Panc1 (cell line): ENCODE results near the gene CAMK2B. TPM values are rescaled to one million over a fixed set of nuclear protein-coding genes. Genes with fewer than 3 reads are reported as not detected.

Experiments
- ATAC-seq: fragments of 200-7000 bp; cut with Tn5 transposase; 2 replicates; pipeline ENCODE4 v1.9.1; 2020; ENCODE audit warnings: mild to moderate bottlenecking, moderate library complexity
- BruUV-seq: library from RNA; stranded (reverse); fragments of 400-500 nt; replicated peaks from 2 replicates; lab custom pipeline; 2021; lab: Mats Ljungman, UMichigan
- CTCF ChIA-PET: fragments of 300-600 bp; sonication (Branson Sonifier 250); formaldehyde crosslinking; loops from one replicate; lab custom pipeline; 2022; ENCODE audit warnings: antibody characterized with exemption; lab: Charles Lee
- POLR2A ChIA-PET: fragments of 300-600 bp; sonication (Branson Sonifier 250); formaldehyde crosslinking; loops from one replicate; lab custom pipeline; 2022; ENCODE audit warnings: antibody characterized with exemption; lab: Charles Lee
- DNase-seq: peaks from one replicate; pipeline ENCODE4 v3.0.0-alpha.2; 2010; ENCODE audit warnings: low read depth, low spot score
- H3K27ac ChIP-seq: 2 replicates; pipeline ENCODE4 v1.5.1; 2011; ENCODE audit warnings: mild to moderate bottlenecking, low read length, inconsistent platforms
- H3K27me3 ChIP-seq: fragments of 200-500 bp; sonication (Bioruptor generic); 2 replicates; pipeline ENCODE4 v1.6.0; 2014; ENCODE audit warnings: low read length, inconsistent platforms; ENCODE audit not compliant: control insufficient read depth, insufficient read depth
- H3K36me3 ChIP-seq: fragments of 200-500 bp; sonication (Bioruptor generic); 2 replicates; pipeline ENCODE4 v1.5.1; 2014; ENCODE audit warnings: inconsistent platforms, mild to moderate bottlenecking, low read length, moderate library complexity; ENCODE audit not compliant: control insufficient read depth, insufficient read depth
- H3K4me1 ChIP-seq: 2 replicates; pipeline ENCODE4 v1.5.1; 2011; ENCODE audit warnings: inconsistent platforms, mild to moderate bottlenecking, low read length, moderate library complexity; ENCODE audit not compliant: control insufficient read depth, insufficient read depth
- H3K4me3 ChIP-seq, 2 experiments: 2 replicates each; pipeline ENCODE4 v1.5.1; 2011 to 2012; ENCODE audit warnings: low read depth in 2 of 2, low read length in 2 of 2, mild to moderate bottlenecking in 2 of 2, inconsistent platforms in 1 of 2, moderate library complexity in 1 of 2
- H3K9me3 ChIP-seq: fragments of 200-500 bp; sonication (Bioruptor generic); 2 replicates; pipeline ENCODE4 v1.5.1; 2014; ENCODE audit warnings: low read depth, mild to moderate bottlenecking, inconsistent platforms, low read length, moderate library complexity; ENCODE audit not compliant: control insufficient read depth, insufficient read depth
- CTCF ChIP-seq: fragments of 450-650 bp; IDR thresholded peaks from 2 replicates; pipeline ENCODE4 v1.5.1; 2017; ENCODE audit warnings: mild to moderate bottlenecking
- POLR2AphosphoS5 ChIP-seq: IDR thresholded peaks from 2 replicates; pipeline ENCODE4 v1.6.1; 2012; ENCODE audit warnings: mild to moderate bottlenecking, low read depth, low read length, moderate library complexity
- REST ChIP-seq, 2 experiments: IDR thresholded peaks; 2 replicates each; pipeline ENCODE4 v1.6.1; 2011 to 2012; ENCODE audit warnings: low read depth in 2 of 2, control low read depth in 1 of 2, low read length in 1 of 2, mild to moderate bottlenecking in 1 of 2, moderate library complexity in 1 of 2; ENCODE audit not compliant: insufficient read depth in 1 of 2
- SIN3A ChIP-seq: IDR thresholded peaks from 2 replicates; pipeline ENCODE4 v1.6.1; 2012; ENCODE audit warnings: low read depth, mild to moderate bottlenecking, low read length, moderate library complexity, borderline replicate concordance; ENCODE audit not compliant: insufficient read depth
- TCF7L2 ChIP-seq: IDR thresholded peaks from 2 replicates; pipeline ENCODE4 v1.6.1; 2011; ENCODE audit warnings: mild to moderate bottlenecking, low read depth, low read length, inconsistent platforms
- in situ Hi-C: cut with HindIII; loops from 2 replicates; pipeline ENCODE4 v1.10.0; 2016; ENCODE audit warnings: low sequenced_read_pairs, low pct_unique_long_range_greater_than_20kb
- intact Hi-C: fragments of 100-400 bp; cut with micrococcal nuclease; formaldehyde crosslinking; loops from one replicate; pipeline ENCODE4 v1.10.0; 2022; ENCODE audit not compliant: unreplicated experiment
- total RNA-seq: library from RNA; stranded (reverse); gene quantifications from one replicate; pipeline ENCODE4 v1.2.1, GENCODE V29; 2021; ENCODE audit not compliant: unreplicated experiment

Gene CAMK2B
- total RNA-seq, 1 experiment from 2014 or later: 0.26 TPM

GRCh38 chr7:44222776-44223261, 102.6 kb downstream of the CAMK2B start:
- no peaks in the 10 kb centered on the region for H3K36me3 ChIP-seq
- no TSS peak for BruUV-seq
- H3K4me1 ChIP-seq: no peaks in the 10 kb centered on the region
- ATAC-seq (no peak), DNase-seq (no peak)
- intact Hi-C loops: no loop called here
- H3K27ac ChIP-seq: no peak overlapping the region
- CTCF ChIA-PET: no interaction called here
- H3K4me3 ChIP-seq: no peak overlapping the region
- no peaks in the 10 kb centered on the region for H3K27me3 ChIP-seq
- POLR2A ChIA-PET: no interaction called here
- in situ Hi-C loops: loop anchor here (25.0 kb wide), 1 partner anchor 114 kb away; the partner anchor contains the start of gene CAMK2B
- no peaks in the 10 kb centered on the region for H3K9me3 ChIP-seq
- TF ChIP-seq CTCF (no peak), REST (IDR thresholded peaks at IDR 0.05; ENCODE audit: insufficient read depth in 1 of 2, low read depth in 2 of 2, low read length in 1 of 2) (no peak), TCF7L2 (no peak), POLR2AphosphoS5 (no peak), SIN3A (no peak)

GRCh38 chr7:44222074-44222473, 103.3 kb downstream of the CAMK2B start:
- no peaks in the 10 kb centered on the region for H3K27me3 ChIP-seq
- in situ Hi-C loops (loop anchor here (25.0 kb wide), 1 partner anchor 115 kb away; the partner anchor contains the start of gene CAMK2B), intact Hi-C loops (no loop called here)
- CTCF ChIA-PET: no interaction called here
- H3K4me1 ChIP-seq: no peaks in the 10 kb centered on the region
- TF ChIP-seq CTCF: no peak
- no peak for TF ChIP-seq TCF7L2
- TF ChIP-seq REST (IDR thresholded peaks at IDR 0.05; ENCODE audit: insufficient read depth in 1 of 2, low read depth in 2 of 2, low read length in 1 of 2): no peak
- no peak for TF ChIP-seq SIN3A
- TF ChIP-seq POLR2AphosphoS5: no peak
- ATAC-seq (no peak), DNase-seq (no peak)
- no peak overlapping the region for H3K4me3 ChIP-seq
- H3K9me3 ChIP-seq: no peaks in the 10 kb centered on the region
- H3K27ac ChIP-seq: no peak overlapping the region
- no TSS peak for BruUV-seq
- no peaks in the 10 kb centered on the region for H3K36me3 ChIP-seq
- POLR2A ChIA-PET: no interaction called here
